Right lobe of liver (tissue), 4 donors: ENCODE results near the gene NUBP2.

Experiments
- POLR2A ChIP-seq: fragments of 450-650 bp; IDR thresholded peaks from one replicate; pipeline ENCODE4 v1.6.1; 2017; ENCODE audit warnings: antibody characterized with exemption, mild to moderate bottlenecking
- TF ChIP-seq, protein P1 (sequence below), 4 donors: fragments of 200-600 bp in 3 of 4; fragments of 450-650 bp in 1 of 4; IDR thresholded peaks; one replicate each; pipeline versions ENCODE4 v1.5.1 to v1.8.0; 2016 to 2022; ENCODE audit warnings: antibody characterized with exemption in 4 of 4, mild to moderate bottlenecking in 2 of 4
- donor health status: DM: no; HTN: no; CAD: no.
- donor health status: DM: no; HTN: no; CAD: no.
- donor health status: DM: no; HTN: yes; CAD: no.

DNA sequence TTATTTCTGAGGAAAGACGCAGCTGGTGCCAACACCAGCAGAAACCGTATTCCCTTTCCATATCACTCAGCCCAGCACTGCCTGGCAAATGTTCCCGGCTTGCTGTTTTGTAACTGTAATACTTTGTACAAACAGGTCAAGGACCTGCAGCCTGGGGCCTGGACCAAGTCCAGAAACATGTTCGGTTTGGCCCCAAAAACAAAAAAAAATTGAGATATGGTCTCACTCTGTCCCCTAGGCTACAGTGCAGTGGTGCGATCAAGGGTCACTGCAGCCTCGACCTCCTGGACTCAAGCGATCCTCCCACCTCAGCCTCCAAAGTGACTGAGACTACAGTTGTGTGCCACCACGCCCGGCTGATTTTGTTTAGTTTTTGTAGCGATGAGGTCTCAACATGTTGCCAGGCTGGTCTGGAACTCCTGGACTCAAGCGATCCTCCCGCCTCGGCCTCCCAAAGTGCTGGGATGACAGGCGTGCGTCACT is 42.7 kb downstream of the NUBP2 start:
- TF ChIP-seq, protein P1, sequence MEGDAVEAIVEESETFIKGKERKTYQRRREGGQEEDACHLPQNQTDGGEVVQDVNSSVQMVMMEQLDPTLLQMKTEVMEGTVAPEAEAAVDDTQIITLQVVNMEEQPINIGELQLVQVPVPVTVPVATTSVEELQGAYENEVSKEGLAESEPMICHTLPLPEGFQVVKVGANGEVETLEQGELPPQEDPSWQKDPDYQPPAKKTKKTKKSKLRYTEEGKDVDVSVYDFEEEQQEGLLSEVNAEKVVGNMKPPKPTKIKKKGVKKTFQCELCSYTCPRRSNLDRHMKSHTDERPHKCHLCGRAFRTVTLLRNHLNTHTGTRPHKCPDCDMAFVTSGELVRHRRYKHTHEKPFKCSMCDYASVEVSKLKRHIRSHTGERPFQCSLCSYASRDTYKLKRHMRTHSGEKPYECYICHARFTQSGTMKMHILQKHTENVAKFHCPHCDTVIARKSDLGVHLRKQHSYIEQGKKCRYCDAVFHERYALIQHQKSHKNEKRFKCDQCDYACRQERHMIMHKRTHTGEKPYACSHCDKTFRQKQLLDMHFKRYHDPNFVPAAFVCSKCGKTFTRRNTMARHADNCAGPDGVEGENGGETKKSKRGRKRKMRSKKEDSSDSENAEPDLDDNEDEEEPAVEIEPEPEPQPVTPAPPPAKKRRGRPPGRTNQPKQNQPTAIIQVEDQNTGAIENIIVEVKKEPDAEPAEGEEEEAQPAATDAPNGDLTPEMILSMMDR (IDR thresholded peaks at IDR 0.05) = no peak
- no peak for TF ChIP-seq POLR2A
